ENCODE measurements around the gene NR2F1. TPM values are rescaled to one million over a fixed set of nuclear protein-coding genes. Genes with fewer than 3 reads are reported as not detected.
A peak's percentile ranks its signal among the peaks of the same experiment; 100 is the strongest.

NR2F1 gene
- total and polyA plus RNA-seq, 2 experiments from 2014 or later: not detected

DNA sequence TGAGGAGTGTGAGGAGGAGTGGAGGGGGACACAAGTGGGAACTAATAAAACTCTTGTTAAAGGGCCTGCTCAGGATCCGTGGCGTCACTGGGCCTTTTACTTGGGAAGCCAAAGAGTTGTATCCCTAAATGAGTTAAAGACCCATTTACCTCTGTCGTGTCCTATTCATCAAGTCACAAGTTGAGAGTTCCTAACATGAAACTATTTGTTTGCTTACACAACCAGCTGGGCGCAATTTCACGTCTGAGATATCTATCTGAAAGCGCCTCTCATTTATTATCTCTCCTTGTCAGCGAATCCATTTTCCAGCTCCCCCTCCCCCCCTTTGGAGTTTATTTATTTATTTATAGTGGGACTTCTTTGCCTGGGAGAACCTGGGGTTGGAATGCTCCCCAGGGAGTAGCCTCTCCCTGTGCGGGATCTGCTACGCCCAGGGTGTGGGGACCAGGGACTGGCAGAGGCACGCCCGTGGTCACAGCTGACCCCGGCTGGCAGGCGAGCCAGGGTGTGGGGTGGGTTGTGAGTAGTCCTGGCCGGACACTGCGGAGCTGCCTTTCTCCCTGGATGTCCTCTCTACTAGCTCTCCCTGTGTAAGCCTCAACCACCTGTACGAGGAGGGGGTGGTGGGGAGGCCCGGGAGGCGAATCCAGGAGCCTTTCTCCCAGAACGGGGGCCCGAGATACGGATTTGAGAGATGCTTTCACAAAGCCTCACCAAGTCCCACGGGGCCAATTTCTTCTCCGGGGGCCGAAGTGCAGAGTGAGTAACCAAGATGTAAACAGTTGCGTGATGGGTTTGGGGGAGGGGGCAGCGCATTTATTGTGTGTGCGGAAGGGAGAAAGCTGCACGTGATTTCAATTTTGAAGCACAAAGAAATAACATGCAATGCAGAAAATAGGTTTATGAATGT, 15.3 kb downstream of the NR2F1 start:
- Mint-ChIP-seq H3K9me3 (peaks cover 3% of the 10 kb centered on the region), H3K27ac (no peak overlapping the region), H3K4me1 (peaks cover 43% of the 10 kb centered on the region), H3K27me3 (ENCODE audit: insufficient read depth, low read depth, poor library complexity) (no peaks in the 10 kb centered on the region), H3K4me3 (no peak overlapping the region), H3K36me3 (ENCODE audit: low read depth) (no peaks in the 10 kb centered on the region)
- Histone ChIP-seq H2AFZ (no peak overlapping the region), H3K79me2 (replicated peaks; ENCODE audit: insufficient read depth) (no peaks in the 10 kb centered on the region), H3K36me3 (ENCODE audit: insufficient read depth) (no peaks in the 10 kb centered on the region), H3F3A (replicated peaks; ENCODE audit: low read depth) (peaks cover 48% of the 10 kb centered on the region), H3K4me1 (ENCODE audit: insufficient read depth) (peaks cover 86% of the 10 kb centered on the region), H3K4me3 (peak overlapping the region; percentile 33), H3K9me2 (ENCODE audit: insufficient read depth) (no peaks in the 10 kb centered on the region), H3K27me3 (ENCODE audit: insufficient read depth) (peaks cover 100% of the 10 kb centered on the region), H4K20me1 (replicated peaks; ENCODE audit: insufficient read depth) (peaks cover 35% of the 10 kb centered on the region), H3K4me2 (peak overlapping the region; percentile 63), H3K27ac (ENCODE audit: low read depth) (no peak overlapping the region)
- no peak for DNase-seq (ENCODE audit: low spot score)
- no peak for TF ChIP-seq ZNF114 (CRISPR knock-in tag; IDR thresholded peaks at IDR 0.05)
- no peak for TF ChIP-seq EZH2phosphoT487 (IDR thresholded peaks at IDR 0.05; ENCODE audit: unreplicated experiment)
- no peak for ATAC-seq

DNA sequence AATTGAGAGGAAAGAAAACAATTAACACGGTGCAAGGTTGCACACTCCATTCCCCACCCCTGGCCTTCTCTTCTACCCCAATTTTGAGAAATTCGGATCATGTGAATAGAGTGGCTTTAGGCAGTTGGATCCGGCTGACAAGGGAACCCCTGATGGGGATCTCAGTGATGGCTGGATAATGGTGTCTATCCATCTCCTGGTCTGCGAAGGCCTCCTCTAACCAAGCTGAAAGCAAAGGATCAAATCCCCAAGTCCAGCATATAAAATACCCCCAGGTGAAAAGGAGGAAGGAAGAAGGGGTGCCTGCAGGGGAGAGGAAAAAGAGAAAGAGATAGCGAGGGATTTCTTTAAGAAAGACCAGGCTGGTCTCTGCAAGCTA, 16.0 kb downstream of the NR2F1 start:
- Histone ChIP-seq H3K4me1 (ENCODE audit: insufficient read depth) (peaks cover 82% of the 10 kb centered on the region), H4K20me1 (replicated peaks; ENCODE audit: insufficient read depth) (peaks cover 34% of the 10 kb centered on the region), H3K4me2 (peak overlapping the region; percentile 63), H2AFZ (no peak overlapping the region), H3K79me2 (replicated peaks; ENCODE audit: insufficient read depth) (no peaks in the 10 kb centered on the region), H3F3A (replicated peaks; ENCODE audit: low read depth) (peaks cover 47% of the 10 kb centered on the region), H3K27ac (ENCODE audit: low read depth) (no peak overlapping the region), H3K9me2 (ENCODE audit: insufficient read depth) (no peaks in the 10 kb centered on the region), H3K36me3 (ENCODE audit: insufficient read depth) (no peaks in the 10 kb centered on the region), H3K4me3 (peak overlapping the region; percentile 33), H3K27me3 (ENCODE audit: insufficient read depth) (peaks cover 100% of the 10 kb centered on the region)
- TF ChIP-seq POLR2AphosphoS5 (IDR thresholded peaks at IDR 0.05; ENCODE audit: low read depth) (no peak), EZH2 (IDR thresholded peaks at IDR 0.05; ENCODE audit: low read depth, unreplicated experiment) (peak; percentile 67)
- no peak overlapping the region for H3K27ac Mint-ChIP-seq
- H3K36me3 Mint-ChIP-seq (ENCODE audit: low read depth): peaks cover 3% of the 10 kb centered on the region; the same call in 2 of the 3 replicates
- no peak for DNase-seq (ENCODE audit: low spot score)
- H3K4me3 Mint-ChIP-seq: no peak overlapping the region
- H3K27me3 Mint-ChIP-seq (ENCODE audit: insufficient read depth, low read depth, poor library complexity): no peaks in the 10 kb centered on the region
- no peak for ATAC-seq
- peaks cover 7% of the 10 kb centered on the region; the same call in 2 of the 3 replicates for H3K9me3 Mint-ChIP-seq
- H3K4me1 Mint-ChIP-seq: peaks cover 40% of the 10 kb centered on the region

DNA sequence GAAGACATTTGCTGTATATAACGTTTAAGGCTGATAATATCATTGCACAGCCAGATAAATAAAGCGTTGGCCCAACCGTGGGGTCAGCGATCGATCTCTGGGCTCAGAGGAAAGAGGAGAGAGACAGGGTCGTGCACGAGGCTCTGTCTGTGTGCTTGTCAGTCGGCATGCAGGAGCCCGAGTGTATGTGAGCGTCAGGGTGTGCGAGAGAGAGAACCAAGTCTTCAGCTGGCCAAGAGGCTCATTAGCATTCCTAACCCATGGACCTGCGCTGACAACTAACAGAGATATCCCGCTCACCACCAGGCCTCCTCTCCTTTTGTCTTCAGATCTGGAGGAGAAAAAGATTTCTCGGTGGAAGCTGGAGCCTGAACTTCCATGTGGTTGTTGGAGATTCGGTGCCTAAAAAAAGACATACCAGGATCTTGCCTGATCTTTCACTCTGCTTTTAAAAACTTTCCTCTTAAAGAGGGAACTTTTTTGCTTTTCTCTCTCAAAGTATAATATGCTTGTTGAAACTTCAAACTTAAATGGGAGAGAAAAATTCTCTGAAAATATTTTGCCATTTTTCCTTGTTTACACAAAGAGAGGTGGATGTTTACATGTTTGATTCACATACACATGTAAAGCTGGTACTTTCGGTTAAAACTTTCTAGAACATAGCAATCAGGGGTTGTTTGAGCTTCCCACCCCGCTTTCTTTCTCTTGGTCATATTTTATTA, 16.5 kb downstream of the NR2F1 start:
- H3K27ac Mint-ChIP-seq: no peak overlapping the region
- no peaks in the 10 kb centered on the region for H3K79me2 ChIP-seq (replicated peaks; ENCODE audit: insufficient read depth)
- peak; percentile 10 for ATAC-seq
- no peak overlapping the region for H2AFZ ChIP-seq
- H3K4me1 ChIP-seq (ENCODE audit: insufficient read depth): peaks cover 79% of the 10 kb centered on the region
- no peaks in the 10 kb centered on the region for H3K9me2 ChIP-seq (ENCODE audit: insufficient read depth)
- peaks cover 46% of the 10 kb centered on the region for H3F3A ChIP-seq (replicated peaks; ENCODE audit: low read depth)
- H3K9me3 Mint-ChIP-seq: peaks cover 7% of the 10 kb centered on the region; the same call in 2 of the 3 replicates
- H3K4me2 ChIP-seq: peak overlapping the region; percentile 63
- DNase-seq (ENCODE audit: low spot score): peak; percentile 79
- no peaks in the 10 kb centered on the region for H3K27me3 Mint-ChIP-seq (ENCODE audit: insufficient read depth, low read depth, poor library complexity)
- peaks cover 29% of the 10 kb centered on the region for H4K20me1 ChIP-seq (replicated peaks; ENCODE audit: insufficient read depth)
- H3K36me3 ChIP-seq (ENCODE audit: insufficient read depth): no peaks in the 10 kb centered on the region
- H3K4me1 Mint-ChIP-seq: peaks cover 38% of the 10 kb centered on the region
- H3K36me3 Mint-ChIP-seq (ENCODE audit: low read depth): peaks cover 3% of the 10 kb centered on the region; the same call in 2 of the 3 replicates
- no peak overlapping the region for H3K27ac ChIP-seq (ENCODE audit: low read depth)
- H3K4me3 Mint-ChIP-seq: no peak overlapping the region
- H3K4me3 ChIP-seq: peak overlapping the region; percentile 33; the same call in 1 of the 2 replicates
- peaks cover 100% of the 10 kb centered on the region for H3K27me3 ChIP-seq (ENCODE audit: insufficient read depth)
- TF ChIP-seq NANOG (IDR thresholded peaks at IDR 0.05; ENCODE audit: borderline replicate concordance) (no peak), POLR2AphosphoS5 (IDR thresholded peaks at IDR 0.05; ENCODE audit: low read depth) (no peak), EZH2 (IDR thresholded peaks at IDR 0.05; ENCODE audit: low read depth, unreplicated experiment) (peak; percentile 70), ZNF331 (CRISPR knock-in tag; IDR thresholded peaks at IDR 0.05; ENCODE audit: low read depth) (no peak)
- TF ChIP-seq, protein P1, sequence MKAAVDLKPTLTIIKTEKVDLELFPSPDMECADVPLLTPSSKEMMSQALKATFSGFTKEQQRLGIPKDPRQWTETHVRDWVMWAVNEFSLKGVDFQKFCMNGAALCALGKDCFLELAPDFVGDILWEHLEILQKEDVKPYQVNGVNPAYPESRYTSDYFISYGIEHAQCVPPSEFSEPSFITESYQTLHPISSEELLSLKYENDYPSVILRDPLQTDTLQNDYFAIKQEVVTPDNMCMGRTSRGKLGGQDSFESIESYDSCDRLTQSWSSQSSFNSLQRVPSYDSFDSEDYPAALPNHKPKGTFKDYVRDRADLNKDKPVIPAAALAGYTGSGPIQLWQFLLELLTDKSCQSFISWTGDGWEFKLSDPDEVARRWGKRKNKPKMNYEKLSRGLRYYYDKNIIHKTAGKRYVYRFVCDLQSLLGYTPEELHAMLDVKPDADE (IDR thresholded peaks at IDR 0.05): no peak
- TF ChIP-seq, protein P2, sequence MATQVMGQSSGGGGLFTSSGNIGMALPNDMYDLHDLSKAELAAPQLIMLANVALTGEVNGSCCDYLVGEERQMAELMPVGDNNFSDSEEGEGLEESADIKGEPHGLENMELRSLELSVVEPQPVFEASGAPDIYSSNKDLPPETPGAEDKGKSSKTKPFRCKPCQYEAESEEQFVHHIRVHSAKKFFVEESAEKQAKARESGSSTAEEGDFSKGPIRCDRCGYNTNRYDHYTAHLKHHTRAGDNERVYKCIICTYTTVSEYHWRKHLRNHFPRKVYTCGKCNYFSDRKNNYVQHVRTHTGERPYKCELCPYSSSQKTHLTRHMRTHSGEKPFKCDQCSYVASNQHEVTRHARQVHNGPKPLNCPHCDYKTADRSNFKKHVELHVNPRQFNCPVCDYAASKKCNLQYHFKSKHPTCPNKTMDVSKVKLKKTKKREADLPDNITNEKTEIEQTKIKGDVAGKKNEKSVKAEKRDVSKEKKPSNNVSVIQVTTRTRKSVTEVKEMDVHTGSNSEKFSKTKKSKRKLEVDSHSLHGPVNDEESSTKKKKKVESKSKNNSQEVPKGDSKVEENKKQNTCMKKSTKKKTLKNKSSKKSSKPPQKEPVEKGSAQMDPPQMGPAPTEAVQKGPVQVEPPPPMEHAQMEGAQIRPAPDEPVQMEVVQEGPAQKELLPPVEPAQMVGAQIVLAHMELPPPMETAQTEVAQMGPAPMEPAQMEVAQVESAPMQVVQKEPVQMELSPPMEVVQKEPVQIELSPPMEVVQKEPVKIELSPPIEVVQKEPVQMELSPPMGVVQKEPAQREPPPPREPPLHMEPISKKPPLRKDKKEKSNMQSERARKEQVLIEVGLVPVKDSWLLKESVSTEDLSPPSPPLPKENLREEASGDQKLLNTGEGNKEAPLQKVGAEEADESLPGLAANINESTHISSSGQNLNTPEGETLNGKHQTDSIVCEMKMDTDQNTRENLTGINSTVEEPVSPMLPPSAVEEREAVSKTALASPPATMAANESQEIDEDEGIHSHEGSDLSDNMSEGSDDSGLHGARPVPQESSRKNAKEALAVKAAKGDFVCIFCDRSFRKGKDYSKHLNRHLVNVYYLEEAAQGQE (IDR thresholded peaks at IDR 0.05; ENCODE audit: unreplicated experiment): no peak
